GM12874 (cell line): ENCODE data around the gene CHRNG.

Experiments
- CTCF ChIP-seq: IDR thresholded peaks from 2 replicates; pipeline ENCODE4 v1.5.1; 2011; ENCODE audit warnings: low read depth, mild to moderate bottlenecking, control low read depth, low read length, moderate library complexity; ENCODE audit not compliant: insufficient read depth

The CHRNG gene

GRCh38 chr2:232587512-232587911, 48.0 kb downstream of the CHRNG start:
- no peak for TF ChIP-seq CTCF

- TF ChIP-seq CTCF, result no peak
These were observed 48.5 kb downstream of the CHRNG start for GRCh38 chr2:232588031-232588430.

GRCh38 chr2:232588680-232589585, 49.4 kb downstream of the CHRNG start:
- no peak for TF ChIP-seq CTCF

GRCh38 chr2:232592772-232593395, 53.4 kb downstream of the CHRNG start:
- TF ChIP-seq CTCF, result no peak

GRCh38 chr2:232593982-232594381, 54.5 kb downstream of the CHRNG start:
- no peak for TF ChIP-seq CTCF
